Vagina (tissue), 2 donors: ENCODE measurements around the gene HIGD1B. TPM values are rescaled to one million over a fixed set of nuclear protein-coding genes. Genes with fewer than 3 reads are reported as not detected.

Experiments used
- DNase-seq, 2 donors: peaks; one replicate each; pipeline ENCODE4 v3.0.0-alpha.2; 2017; ENCODE audit errors: extremely low spot score in 2 of 2
- H3K27ac ChIP-seq: fragments of 200-600 bp; sonication (generic); one replicate; pipeline ENCODE4 v1.5.1; 2019
- H3K27me3 ChIP-seq: fragments of 200-600 bp; sonication (generic); one replicate; pipeline ENCODE4 v1.5.1; 2019
- H3K36me3 ChIP-seq, 2 donors: fragments of 200-600 bp; sonication (generic); one replicate each; pipeline ENCODE4 v1.5.1; 2017 to 2019
- H3K4me1 ChIP-seq: fragments of 200-600 bp; sonication (generic); one replicate; pipeline ENCODE4 v1.5.1; 2019
- H3K4me3 ChIP-seq, 2 donors: fragments of 200-600 bp; sonication (generic); 1 replicate in 1 of 2; 2 replicates in 1 of 2; pipeline ENCODE4 v1.5.1; 2016 to 2019
- H3K9me3 ChIP-seq: fragments of 200-600 bp; sonication (generic); one replicate; pipeline ENCODE4 v1.5.1; 2019
- POLR2A ChIP-seq, 2 donors: fragments of 450-650 bp; IDR thresholded peaks; one replicate each; pipeline ENCODE4 v1.6.1; 2017; ENCODE audit warnings: antibody characterized with exemption in 2 of 2, mild to moderate bottlenecking in 2 of 2, moderate library complexity in 2 of 2
- POLR2AphosphoS5 ChIP-seq, 2 donors: sonication (generic); formaldehyde crosslinking; IDR thresholded peaks; one replicate each; pipeline ENCODE4 v1.9.0; 2017; ENCODE audit warnings: antibody characterized with exemption in 2 of 2, mild to moderate bottlenecking in 2 of 2, low read depth in 1 of 2; ENCODE audit not compliant: insufficient read depth in 1 of 2
- intact Hi-C: fragments of 100-400 bp; cut with DNase I; formaldehyde crosslinking; loops from one replicate; pipeline ENCODE4 v1.15.1; 2023
- total RNA-seq: library from RNA; depleted of rRNA; stranded (reverse); fragments of >200 nt; gene quantifications from one replicate; pipeline ENCODE4 v1.2.3, GENCODE V29; 2016
- TF ChIP-seq, protein P1 (sequence below), 3 experiments: fragments of 450-650 bp in 2 of 3; fragments of 200-600 bp in 1 of 3; sonication (generic) in 1 of 3; IDR thresholded peaks; one replicate each; pipeline ENCODE4 v1.5.1; 2017 to 2019; ENCODE audit warnings: antibody characterized with exemption in 3 of 3, mild to moderate bottlenecking in 2 of 3, moderate library complexity in 2 of 3

The HIGD1B gene
- total RNA-seq, 1 donor from 2014 or later, result not detected

GRCh38 chr17:44875761-44876160 lies 28.1 kb downstream of the HIGD1B start:
- Histone ChIP-seq H3K36me3 (peaks cover 0 to 85% of the 10 kb centered on the region in 2 donors), H3K9me3 (no peaks in the 10 kb centered on the region), H3K4me1 (no peaks in the 10 kb centered on the region), H3K27me3 (no peaks in the 10 kb centered on the region), H3K4me3 (no peak overlapping the region), H3K27ac (no peak overlapping the region)
- intact Hi-C loops, result no loop called here
- no peak for DNase-seq
- TF ChIP-seq POLR2AphosphoS5 (IDR thresholded peaks at IDR 0.05; ENCODE audit: insufficient read depth in 1 of 2, low read depth in 1 of 2) (no peak), POLR2A (IDR thresholded peaks at IDR 0.05) (no peak)
- TF ChIP-seq, protein P1, sequence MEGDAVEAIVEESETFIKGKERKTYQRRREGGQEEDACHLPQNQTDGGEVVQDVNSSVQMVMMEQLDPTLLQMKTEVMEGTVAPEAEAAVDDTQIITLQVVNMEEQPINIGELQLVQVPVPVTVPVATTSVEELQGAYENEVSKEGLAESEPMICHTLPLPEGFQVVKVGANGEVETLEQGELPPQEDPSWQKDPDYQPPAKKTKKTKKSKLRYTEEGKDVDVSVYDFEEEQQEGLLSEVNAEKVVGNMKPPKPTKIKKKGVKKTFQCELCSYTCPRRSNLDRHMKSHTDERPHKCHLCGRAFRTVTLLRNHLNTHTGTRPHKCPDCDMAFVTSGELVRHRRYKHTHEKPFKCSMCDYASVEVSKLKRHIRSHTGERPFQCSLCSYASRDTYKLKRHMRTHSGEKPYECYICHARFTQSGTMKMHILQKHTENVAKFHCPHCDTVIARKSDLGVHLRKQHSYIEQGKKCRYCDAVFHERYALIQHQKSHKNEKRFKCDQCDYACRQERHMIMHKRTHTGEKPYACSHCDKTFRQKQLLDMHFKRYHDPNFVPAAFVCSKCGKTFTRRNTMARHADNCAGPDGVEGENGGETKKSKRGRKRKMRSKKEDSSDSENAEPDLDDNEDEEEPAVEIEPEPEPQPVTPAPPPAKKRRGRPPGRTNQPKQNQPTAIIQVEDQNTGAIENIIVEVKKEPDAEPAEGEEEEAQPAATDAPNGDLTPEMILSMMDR (IDR thresholded peaks at IDR 0.05), result no peak

- no peak overlapping the region for H3K4me3 ChIP-seq
- no peaks in the 10 kb centered on the region for H3K4me1 ChIP-seq
- peaks cover 0 to 82% of the 10 kb centered on the region in 2 donors for H3K36me3 ChIP-seq
- TF ChIP-seq, protein P1 (IDR thresholded peaks at IDR 0.05), result no peak
- no peak for TF ChIP-seq POLR2AphosphoS5 (IDR thresholded peaks at IDR 0.05; ENCODE audit: insufficient read depth in 1 of 2, low read depth in 1 of 2)
- no peak for TF ChIP-seq POLR2A (IDR thresholded peaks at IDR 0.05)
- intact Hi-C loops, result no loop called here
- no peak overlapping the region for H3K27ac ChIP-seq
- DNase-seq, result no peak
- H3K27me3 ChIP-seq, result no peaks in the 10 kb centered on the region
- H3K9me3 ChIP-seq, result no peaks in the 10 kb centered on the region
Observed at GRCh38 chr17:44877121-44877520, 29.4 kb downstream of the HIGD1B start.

GRCh38 chr17:44878627-44879221 lies 31.0 kb downstream of the HIGD1B start:
- no peaks in the 10 kb centered on the region for H3K9me3 ChIP-seq
- no peak overlapping the region for H3K27ac ChIP-seq
- H3K4me1 ChIP-seq, result no peaks in the 10 kb centered on the region
- no peak for DNase-seq
- peaks cover 0 to 86% of the 10 kb centered on the region in 2 donors for H3K36me3 ChIP-seq
- TF ChIP-seq, protein P1 (IDR thresholded peaks at IDR 0.05), result peak in 1 of 3 experiments; percentile 28
- TF ChIP-seq POLR2A (IDR thresholded peaks at IDR 0.05) (no peak), POLR2AphosphoS5 (IDR thresholded peaks at IDR 0.05; ENCODE audit: insufficient read depth in 1 of 2, low read depth in 1 of 2) (no peak)
- intact Hi-C loops, result no loop called here
- no peak overlapping the region for H3K4me3 ChIP-seq
- no peaks in the 10 kb centered on the region for H3K27me3 ChIP-seq

- Histone ChIP-seq H3K9me3 (no peaks in the 10 kb centered on the region), H3K4me1 (no peaks in the 10 kb centered on the region), H3K27ac (no peak overlapping the region), H3K36me3 (peaks cover 0 to 85% of the 10 kb centered on the region in 2 donors), H3K4me3 (no peak overlapping the region), H3K27me3 (no peaks in the 10 kb centered on the region)
- intact Hi-C loops, result no loop called here
- DNase-seq, result no peak
- TF ChIP-seq POLR2AphosphoS5 (IDR thresholded peaks at IDR 0.05; ENCODE audit: insufficient read depth in 1 of 2, low read depth in 1 of 2), result no peak
- no peak for TF ChIP-seq POLR2A (IDR thresholded peaks at IDR 0.05)
- TF ChIP-seq, protein P1 (IDR thresholded peaks at IDR 0.05), result no peak
Observed at GRCh38 chr17:44879376-44879775, 31.7 kb downstream of the HIGD1B start.

DNA sequence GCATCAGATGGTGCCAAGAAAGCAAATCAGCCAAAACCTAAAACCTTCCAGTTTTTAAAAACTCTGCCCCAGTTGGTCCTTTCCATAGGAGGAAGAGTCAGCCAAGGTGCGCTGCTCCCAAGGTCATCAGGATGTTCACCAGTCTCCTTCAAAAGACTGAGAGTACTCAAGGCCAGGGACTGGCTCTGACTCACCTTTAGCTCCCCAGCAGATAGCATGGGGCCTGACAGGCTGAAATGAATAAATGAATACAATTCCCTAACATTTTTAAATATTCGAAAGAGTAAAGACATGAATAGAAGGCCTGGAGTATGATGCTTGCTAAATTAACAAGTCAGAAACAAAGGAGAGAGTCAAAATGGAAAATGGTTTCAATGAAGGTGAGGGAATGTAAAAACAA lies 32.4 kb downstream of the HIGD1B start:
- no peak for DNase-seq
- intact Hi-C loops, result no loop called here
- H3K4me1 ChIP-seq, result no peaks in the 10 kb centered on the region
- H3K4me3 ChIP-seq, result no peak overlapping the region
- H3K27ac ChIP-seq, result no peak overlapping the region
- TF ChIP-seq POLR2A (IDR thresholded peaks at IDR 0.05) (no peak), POLR2AphosphoS5 (IDR thresholded peaks at IDR 0.05; ENCODE audit: insufficient read depth in 1 of 2, low read depth in 1 of 2) (no peak)
- TF ChIP-seq, protein P1 (IDR thresholded peaks at IDR 0.05), result no peak
- no peaks in the 10 kb centered on the region for H3K9me3 ChIP-seq
- H3K36me3 ChIP-seq, result peaks cover 0 to 85% of the 10 kb centered on the region in 2 donors
- no peaks in the 10 kb centered on the region for H3K27me3 ChIP-seq
